K562 (cell line): Measurements from ENCODE around the gene HPSE2. TPM values are rescaled to one million over a fixed set of nuclear protein-coding genes. Genes with fewer than 3 reads are reported as not detected.

Experiments used
- ATAC-seq: fragments of 200-7000 bp; cut with Tn5 transposase; 3 replicates; pipeline ENCODE4 v1.9.1; 2020; ENCODE audit warnings: moderate library complexity
- BruUV-seq: library from RNA; stranded (reverse); fragments of 400-500 nt; replicated peaks from 2 replicates; lab custom pipeline; 2021; lab: Mats Ljungman, UMichigan
- CTCF ChIA-PET: fragments of 300-600 bp; formaldehyde crosslinking; extraction: SDS; loops from one replicate; lab custom pipeline; 2021; ENCODE audit warnings: low intra/inter-chr PET ratio; lab: Yijun Ruan, JAX
- POLR2A ChIA-PET: fragments of 300-600, 350-650 bp; sonication (Branson Sonifier 250); formaldehyde crosslinking; extraction: SDS; loops from one replicate; lab custom pipeline; 2021; ENCODE audit warnings: antibody characterized with exemption, inconsistent platforms; lab: Yijun Ruan, JAX
- DNase-seq, 4 experiments: peaks; one replicate each; pipeline versions ENCODE4 v3.0.0 to v3.0.0-alpha.2; 2011 to 2018; ENCODE audit warnings: low spot score in 3 of 4, mixed read lengths in 3 of 4; ENCODE audit errors: extremely low read depth in 1 of 4
- FAIRE-seq: peaks from 2 replicates; lab custom pipeline; 2011; peaks lifted over from hg19 to GRCh38; lab: Jason Lieb, UNC
- H2AFZ ChIP-seq: 2 replicates; pipeline ENCODE4 v1.6.0; 2011; ENCODE audit warnings: low read depth, low read length, control low read depth, inconsistent platforms
- H3K27ac ChIP-seq: fragments of 200-600 bp; 3 replicates; pipeline ENCODE4 v1.8.0; 2011; ENCODE audit warnings: low read depth, mild to moderate bottlenecking, control low read depth, inconsistent platforms, low read length, moderate library complexity, mixed read lengths; ENCODE audit errors: extremely low read depth
- H3K27me3 ChIP-seq, 2 experiments: fragments of 300-600 bp in 1 of 2; 2 replicates in 1 of 2; 3 replicates in 1 of 2; pipeline versions ENCODE4 v1.6.0 to v1.8.0; 2011; ENCODE audit warnings: inconsistent platforms in 2 of 2, low read length in 2 of 2, mild to moderate bottlenecking in 1 of 2, mixed read lengths in 1 of 2, moderate library complexity in 1 of 2; ENCODE audit not compliant: control insufficient read depth in 2 of 2, insufficient read depth in 2 of 2
- H3K36me3 ChIP-seq: fragments of 300-600 bp; 3 replicates; pipeline ENCODE4 v1.8.0; 2011; ENCODE audit warnings: mild to moderate bottlenecking, low read length, inconsistent platforms; ENCODE audit not compliant: control insufficient read depth, insufficient read depth
- H3K4me1 ChIP-seq, 2 experiments: fragments of 200-600 bp in 1 of 2; replicated peaks in 1 of 2; 2 replicates in 1 of 2; 3 replicates in 1 of 2; pipeline versions ENCODE4 v1.5.1 to v1.8.0; 2011; ENCODE audit warnings: inconsistent platforms in 2 of 2, low read length in 2 of 2, mild to moderate bottlenecking in 1 of 2, mixed read lengths in 1 of 2, moderate library complexity in 1 of 2; ENCODE audit not compliant: control insufficient read depth in 2 of 2, insufficient read depth in 2 of 2
- H3K4me2 ChIP-seq: 2 replicates; pipeline ENCODE4 v1.6.1; 2011; ENCODE audit warnings: low read length, control low read depth, inconsistent platforms, mixed read lengths; ENCODE audit not compliant: insufficient read depth
- H3K4me3 ChIP-seq: fragments of 200-600 bp; sonication (generic), shearing (Covaris generic); 2 replicates; pipeline ENCODE4 v1.5.1; 2016; ENCODE audit warnings: control low read depth, inconsistent platforms
- H3K79me2 ChIP-seq: fragments of 200-600 bp; 3 replicates; pipeline ENCODE4 v1.8.0; 2011; ENCODE audit warnings: low read length, inconsistent platforms; ENCODE audit not compliant: control insufficient read depth, insufficient read depth
- H3K9ac ChIP-seq, 2 experiments: 2 replicates each; pipeline versions ENCODE4 v1.6.0 to v1.6.1; 2011; ENCODE audit warnings: low read depth in 2 of 2, low read length in 2 of 2, control low read depth in 1 of 2, inconsistent platforms in 1 of 2, mild to moderate bottlenecking in 1 of 2, mixed read lengths in 1 of 2; ENCODE audit not compliant: insufficient read depth in 1 of 2
- H3K9me1 ChIP-seq: one replicate; pipeline ENCODE4 v1.6.0; 2011; ENCODE audit warnings: inconsistent platforms, mild to moderate bottlenecking, low read length, moderate library complexity; ENCODE audit not compliant: control insufficient read depth, insufficient read depth
- H3K9me3 ChIP-seq: replicated peaks from 2 replicates; pipeline ENCODE4 v1.5.1; 2011; ENCODE audit warnings: low read depth, low read length, inconsistent platforms; ENCODE audit not compliant: control insufficient read depth, insufficient read depth
- H4K20me1 ChIP-seq: replicated peaks from 2 replicates; pipeline ENCODE4 v1.6.1; 2011; ENCODE audit warnings: low read length, inconsistent platforms, mixed read lengths; ENCODE audit not compliant: control insufficient read depth, insufficient read depth
- DPF2 ChIP-seq: fragments of 450-650 bp; IDR thresholded peaks from 2 replicates; pipeline ENCODE4 v1.6.1; 2016
- ETS1 ChIP-seq: conservative IDR thresholded peaks from 2 replicates; pipeline ENCODE4 v1.6.1; 2011; ENCODE audit warnings: low read depth, mild to moderate bottlenecking, low read length; ENCODE audit not compliant: control insufficient read depth
- KAT2B ChIP-seq: IDR thresholded peaks from one replicate; pipeline ENCODE4 v1.6.1; 2012; ENCODE audit warnings: low read depth, mild to moderate bottlenecking, control low read depth, inconsistent platforms, low read length, moderate library complexity
- KHSRP ChIP-seq: fragments of 450-650 bp; IDR thresholded peaks from 2 replicates; pipeline ENCODE4 v1.6.1; 2017
- MIER1 ChIP-seq: fragments of 450-650 bp; IDR thresholded peaks from 2 replicates; pipeline ENCODE4 v1.6.1; 2016; ENCODE audit warnings: antibody characterized with exemption, mild to moderate bottlenecking, low read depth
- NR2F6 ChIP-seq: fragments of 450-650 bp; formaldehyde crosslinking; IDR thresholded peaks from 2 replicates; pipeline ENCODE4 v1.4.0; 2020; ENCODE audit warnings: mild to moderate bottlenecking
- SMARCC2 ChIP-seq: fragments of 450-650 bp; IDR thresholded peaks from 2 replicates; pipeline ENCODE4 v1.6.1; 2017; ENCODE audit warnings: antibody characterized with exemption, moderate library complexity, mild to moderate bottlenecking, low read depth
- SP1 ChIP-seq: sonication (generic); formaldehyde crosslinking; IDR thresholded peaks from 2 replicates; pipeline ENCODE4 v1.8.1; 2022; ENCODE audit warnings: mild to moderate bottlenecking, missing genetic modification reagents
- TCF3 ChIP-seq: sonication (generic); formaldehyde crosslinking; IDR thresholded peaks from 2 replicates; pipeline ENCODE4 v1.4.0; 2020; ENCODE audit warnings: mild to moderate bottlenecking, missing genetic modification reagents
- XRCC3 ChIP-seq: fragments of 450-650 bp; IDR thresholded peaks from 2 replicates; pipeline ENCODE4 v1.6.1; 2017; ENCODE audit warnings: mild to moderate bottlenecking, moderate library complexity
- ZC3H8 ChIP-seq: fragments of 450-650 bp; IDR thresholded peaks from 2 replicates; pipeline ENCODE4 v1.6.1; 2017
- ZNF140 ChIP-seq: fragments of 250-450 bp; sonication (Bioruptor Pico); IDR thresholded peaks from 2 replicates; pipeline ENCODE4 v1.8.0; 2021; ENCODE audit warnings: moderate library complexity, mild to moderate bottlenecking, inconsistent platforms
- ZNF197 ChIP-seq: fragments of 200-800 bp; sonication (Bioruptor generic); IDR thresholded peaks from 2 replicates; pipeline ENCODE4 v1.6.1; 2016; ENCODE audit warnings: low read depth, missing genetic modification characterization, missing compliant biosample characterization
- ZNF316 ChIP-seq: fragments of 450-650 bp; IDR thresholded peaks from 2 replicates; pipeline ENCODE4 v1.6.1; 2016
- ZNF445 ChIP-seq: fragments of 250-450 bp; sonication (Bioruptor Pico); IDR thresholded peaks from 2 replicates; pipeline ENCODE4 v1.4.0; 2020; ENCODE audit warnings: low read depth, mild to moderate bottlenecking, moderate library complexity
- ZNF75A ChIP-seq: fragments of 450-650 bp; formaldehyde crosslinking; IDR thresholded peaks from 2 replicates; pipeline ENCODE4 v1.4.0; 2020; ENCODE audit warnings: mild to moderate bottlenecking
- WGBS: fragments of 100-300 bp; shearing (Covaris generic); methylation state at CpG from one replicate; pipeline ENCODE4 v1.1.6; 2016; ENCODE audit warnings: low coverage, mixed read lengths; ENCODE audit not compliant: insufficient coverage; ENCODE audit errors: missing lambda C conversion rate; 5-methylcytosine and 5-hydroxymethylcytosine counted together
- in situ Hi-C: fragments of 300-500 bp; cut with MboI; formaldehyde crosslinking; loops from 4 replicates; pipeline ENCODE4 v1.15.0; 2018; ENCODE audit warnings: inconsistent platforms, mixed read lengths
- intact Hi-C: fragments of 100-400 bp; cut with micrococcal nuclease; formaldehyde crosslinking; loops from 2 replicates; pipeline ENCODE4 v1.14.2; 2022
- polyA plus RNA-seq, 8 experiments: library from polyadenylated mRNA; depleted of rRNA in 4 of 8; stranded (reverse) in 5 of 8; unstranded in 3 of 8; fragments of >200 nt; fragmentation: Nextera tagmentation in 2 of 8; fragmentation: Illumina TruSeq in 1 of 8; extraction: Ambion mirVana in 2 of 8; extraction: Trizol in 1 of 8; gene quantifications; 2 replicates each; pipeline versions ENCODE4 v1.2.1 to v1.2.3, GENCODE V29; 2011 to 2014; ENCODE audit warnings: inconsistent platforms in 1 of 8, missing spikeins in 1 of 8
- total RNA-seq, 7 experiments: library from RNA; depleted of rRNA in 6 of 7; stranded (reverse); fragments of >200 nt in 6 of 7; fragmentation: Illumina TruSeq in 2 of 7; extraction: Trizol in 2 of 7; gene quantifications; 2 replicates each; pipeline versions ENCODE4 v1.2.1 to v1.2.3, GENCODE V29; 2011 to 2021; ENCODE audit warnings: low replicate concordance in 1 of 7
- TF ChIP-seq, protein P1 (sequence below): fragments of 450-650 bp; IDR thresholded peaks from 2 replicates; pipeline ENCODE4 v1.6.1; 2016; ENCODE audit warnings: borderline replicate concordance
- TF ChIP-seq, protein P2 (sequence below): sonication (generic); formaldehyde crosslinking; IDR thresholded peaks from 2 replicates; pipeline ENCODE4 v1.8.0; 2022; ENCODE audit warnings: missing genetic modification reagents, mild to moderate bottlenecking, borderline replicate concordance

Gene HPSE2
- total and polyA plus RNA-seq, 9 of the 15 experiments (the other 6 are each of a cell fraction or from before 2014, with no cell fraction given), result 0.03 to 0.10 (median 0.04) TPM; not detected in 2

- no TSS peak for BruUV-seq
- intact Hi-C loops, result no loop called here
- FAIRE-seq (no peak), DNase-seq (no peak), ATAC-seq (no peak)
- Histone ChIP-seq H3K27ac (no peak overlapping the region), H3K9me3 (no peaks in the 10 kb centered on the region), H2AFZ (no peak overlapping the region), H4K20me1 (no peaks in the 10 kb centered on the region), H3K27me3 (no peaks in the 10 kb centered on the region), H3K4me3 (no peak overlapping the region), H3K4me1 (peaks cover 0 to 2% of the 10 kb centered on the region in 2 experiments; a peak in 1 of 5 replicates), H3K36me3 (no peaks in the 10 kb centered on the region), H3K4me2 (no peak overlapping the region)
- CTCF ChIA-PET, result no interaction called here
- in situ Hi-C loops, result no loop called here
- TF ChIP-seq ZNF140 (CRISPR knock-in tag) (no peak), KHSRP (no peak), TCF3 (CRISPR knock-in tag) (no peak), ZNF316 (no peak), DPF2 (no peak), XRCC3 (no peak), SP1 (CRISPR knock-in tag) (no peak), ZC3H8 (no peak), KAT2B (no peak), NR2F6 (CRISPR knock-in tag) (no peak), SMARCC2 (no peak), ZNF197 (CRISPR knock-in tag) (no peak), ZNF445 (no peak), ZNF75A (CRISPR knock-in tag) (no peak), MIER1 (no peak), ETS1 (no peak)
- TF ChIP-seq, protein P1, sequence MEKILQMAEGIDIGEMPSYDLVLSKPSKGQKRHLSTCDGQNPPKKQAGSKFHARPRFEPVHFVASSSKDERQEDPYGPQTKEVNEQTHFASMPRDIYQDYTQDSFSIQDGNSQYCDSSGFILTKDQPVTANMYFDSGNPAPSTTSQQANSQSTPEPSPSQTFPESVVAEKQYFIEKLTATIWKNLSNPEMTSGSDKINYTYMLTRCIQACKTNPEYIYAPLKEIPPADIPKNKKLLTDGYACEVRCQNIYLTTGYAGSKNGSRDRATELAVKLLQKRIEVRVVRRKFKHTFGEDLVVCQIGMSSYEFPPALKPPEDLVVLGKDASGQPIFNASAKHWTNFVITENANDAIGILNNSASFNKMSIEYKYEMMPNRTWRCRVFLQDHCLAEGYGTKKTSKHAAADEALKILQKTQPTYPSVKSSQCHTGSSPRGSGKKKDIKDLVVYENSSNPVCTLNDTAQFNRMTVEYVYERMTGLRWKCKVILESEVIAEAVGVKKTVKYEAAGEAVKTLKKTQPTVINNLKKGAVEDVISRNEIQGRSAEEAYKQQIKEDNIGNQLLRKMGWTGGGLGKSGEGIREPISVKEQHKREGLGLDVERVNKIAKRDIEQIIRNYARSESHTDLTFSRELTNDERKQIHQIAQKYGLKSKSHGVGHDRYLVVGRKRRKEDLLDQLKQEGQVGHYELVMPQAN, result no peak
- TF ChIP-seq, protein P2, sequence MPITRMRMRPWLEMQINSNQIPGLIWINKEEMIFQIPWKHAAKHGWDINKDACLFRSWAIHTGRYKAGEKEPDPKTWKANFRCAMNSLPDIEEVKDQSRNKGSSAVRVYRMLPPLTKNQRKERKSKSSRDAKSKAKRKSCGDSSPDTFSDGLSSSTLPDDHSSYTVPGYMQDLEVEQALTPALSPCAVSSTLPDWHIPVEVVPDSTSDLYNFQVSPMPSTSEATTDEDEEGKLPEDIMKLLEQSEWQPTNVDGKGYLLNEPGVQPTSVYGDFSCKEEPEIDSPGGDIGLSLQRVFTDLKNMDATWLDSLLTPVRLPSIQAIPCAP (CRISPR knock-in tag), result no peak
- TF ChIP-seq, all 486 proteins: peak for 0
- no peaks in the 10 kb centered on the region for H3K9me1 ChIP-seq
- POLR2A ChIA-PET, result no interaction called here
- WGBS, result 10% methylated on average over 2 of the region's 2 CpGs
- H3K79me2 ChIP-seq, result no peaks in the 10 kb centered on the region
- H3K9ac ChIP-seq, result no peak overlapping the region
These were observed 356.7 kb downstream of the HPSE2 start for GRCh38 chr10:98878921-98879320.
